ENCODE measurements around the gene RTP5. TPM values are rescaled to one million over a fixed set of nuclear protein-coding genes. Genes with fewer than 3 reads are reported as not detected.
"Not testable (repeated sequence)": the region's sequence is repeated elsewhere in the genome, so short reads cannot be mapped to it uniquely, and the experiment has no call there.

Gene RTP5
- total RNA-seq, 4 donors from 2014 or later, result 0.96 TPM; not detected in 3

DNA sequence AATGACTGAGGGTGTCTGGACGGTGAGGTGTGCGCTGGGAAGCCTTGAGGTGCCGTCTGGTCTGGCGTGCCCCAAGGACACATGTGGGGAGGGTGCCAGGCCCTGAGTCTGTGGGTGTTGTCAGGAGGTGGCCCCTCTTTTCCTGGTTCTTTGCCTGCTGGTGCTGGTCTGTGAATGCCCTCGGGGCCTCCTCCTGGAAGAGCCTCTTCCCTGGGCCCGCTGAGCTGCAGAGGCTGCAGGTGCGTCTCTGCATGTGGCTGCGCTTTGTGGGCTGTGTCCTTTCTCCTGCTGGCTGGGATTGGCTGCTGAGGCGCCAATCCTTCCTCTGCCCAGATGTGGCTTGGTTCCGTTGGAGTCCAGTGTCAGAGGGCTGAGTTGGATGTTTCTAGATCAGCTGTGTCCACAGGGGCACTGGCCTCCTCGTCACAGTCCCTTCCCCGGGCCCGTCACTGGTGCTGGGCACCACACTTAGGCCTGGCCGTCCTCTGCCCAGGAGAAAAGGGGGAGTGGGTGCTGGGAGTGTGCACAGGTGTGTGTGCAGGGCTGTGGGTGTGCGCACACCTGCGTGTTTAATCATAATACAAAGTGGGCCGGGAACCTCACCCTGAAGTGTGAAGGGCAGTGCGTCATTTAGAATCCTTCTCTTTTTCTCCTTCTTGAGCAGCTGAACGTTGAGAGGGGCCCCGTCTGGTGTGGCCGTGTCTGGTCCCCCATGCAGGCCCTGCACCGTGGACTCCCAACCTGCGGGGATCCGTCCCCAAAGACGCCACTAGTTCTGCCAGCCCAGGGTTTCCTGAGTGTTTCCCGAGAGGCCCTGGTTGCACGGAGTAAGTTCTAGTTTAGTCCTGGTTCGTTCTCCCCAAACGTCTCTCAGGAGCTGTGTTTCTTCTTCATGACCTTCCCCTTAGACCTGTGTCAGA, 35.5 kb downstream of the RTP5 start:
- no peak for TF ChIP-seq CTCF (IDR thresholded peaks at IDR 0.05)
- no peak for DNase-seq (ENCODE audit: low spot score)
- no peak for ATAC-seq (ENCODE audit: low FRiP score)

DNA sequence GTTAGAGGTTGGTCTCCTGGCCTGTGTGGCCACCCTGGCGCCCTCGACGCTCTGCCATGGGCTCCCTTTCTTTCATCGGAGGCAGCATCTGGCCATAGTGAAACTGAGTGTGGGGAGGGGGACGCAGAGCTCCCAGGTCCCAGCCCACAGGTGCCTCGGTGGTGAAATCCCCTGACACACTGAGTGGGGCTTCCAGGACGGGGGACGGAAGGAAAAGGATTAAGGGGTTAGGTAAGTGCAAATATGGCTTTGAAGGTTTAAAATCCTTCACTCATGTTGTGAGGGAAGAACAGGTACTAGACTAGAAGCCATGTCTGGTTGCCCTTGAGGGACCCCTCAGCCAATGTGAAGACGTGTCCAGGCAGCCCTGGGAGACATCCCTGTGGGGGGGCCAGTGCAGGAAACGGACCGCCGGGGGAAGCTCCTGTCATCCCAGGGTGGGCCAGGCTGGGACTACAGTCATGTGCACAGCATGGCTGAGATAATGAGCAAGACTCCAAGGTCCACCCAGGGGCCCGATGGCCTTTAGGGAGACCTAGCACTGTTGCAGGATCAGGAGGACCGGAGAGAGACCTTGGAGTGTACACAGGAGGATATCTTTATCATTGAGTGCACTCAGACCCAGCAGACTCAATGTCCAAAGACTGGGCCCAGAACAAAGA, 36.3 kb downstream of the RTP5 start:
- DNase-seq (ENCODE audit: low spot score), result no peak
- no peak for TF ChIP-seq CTCF (IDR thresholded peaks at IDR 0.05)

GRCh38 chr2:241906378-241906770, 36.8 kb downstream of the RTP5 start:
- not testable (repeated sequence) for ATAC-seq (ENCODE audit: low FRiP score); DNase-seq (ENCODE audit: low spot score)

More for the DNA sequence above, 36.3 kb downstream of the RTP5 start:
- no peak for ATAC-seq (ENCODE audit: low FRiP score)

- TF ChIP-seq CTCF (IDR thresholded peaks at IDR 0.05), result no peak
- DNase-seq (ENCODE audit: low spot score) (no peak), ATAC-seq (ENCODE audit: low FRiP score) (no peak)
Measured at GRCh38 chr2:241906826-241907570, 37.5 kb downstream of the RTP5 start.

DNA sequence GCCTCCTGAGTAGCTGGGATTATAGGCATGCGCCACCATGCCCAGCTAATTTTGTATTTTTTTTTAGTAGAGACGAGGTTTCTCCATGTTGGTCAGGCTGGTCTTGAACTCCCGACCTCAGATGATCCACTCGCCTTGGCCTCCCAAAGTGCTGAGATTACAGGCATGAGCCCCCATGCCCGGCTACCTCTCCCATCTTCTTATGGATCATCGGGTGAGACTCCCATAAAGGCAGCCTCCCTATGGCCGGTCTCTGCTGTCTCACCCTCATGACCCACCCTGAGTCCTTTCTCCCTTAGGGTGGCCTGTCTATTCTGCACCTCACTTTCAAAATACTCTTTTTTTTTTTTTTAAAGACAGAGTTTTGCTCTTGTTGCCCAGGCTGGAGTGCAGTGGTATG, 38.3 kb downstream of the RTP5 start:
- not testable (repeated sequence) for ATAC-seq (ENCODE audit: low FRiP score); DNase-seq (ENCODE audit: low spot score)

DNA sequence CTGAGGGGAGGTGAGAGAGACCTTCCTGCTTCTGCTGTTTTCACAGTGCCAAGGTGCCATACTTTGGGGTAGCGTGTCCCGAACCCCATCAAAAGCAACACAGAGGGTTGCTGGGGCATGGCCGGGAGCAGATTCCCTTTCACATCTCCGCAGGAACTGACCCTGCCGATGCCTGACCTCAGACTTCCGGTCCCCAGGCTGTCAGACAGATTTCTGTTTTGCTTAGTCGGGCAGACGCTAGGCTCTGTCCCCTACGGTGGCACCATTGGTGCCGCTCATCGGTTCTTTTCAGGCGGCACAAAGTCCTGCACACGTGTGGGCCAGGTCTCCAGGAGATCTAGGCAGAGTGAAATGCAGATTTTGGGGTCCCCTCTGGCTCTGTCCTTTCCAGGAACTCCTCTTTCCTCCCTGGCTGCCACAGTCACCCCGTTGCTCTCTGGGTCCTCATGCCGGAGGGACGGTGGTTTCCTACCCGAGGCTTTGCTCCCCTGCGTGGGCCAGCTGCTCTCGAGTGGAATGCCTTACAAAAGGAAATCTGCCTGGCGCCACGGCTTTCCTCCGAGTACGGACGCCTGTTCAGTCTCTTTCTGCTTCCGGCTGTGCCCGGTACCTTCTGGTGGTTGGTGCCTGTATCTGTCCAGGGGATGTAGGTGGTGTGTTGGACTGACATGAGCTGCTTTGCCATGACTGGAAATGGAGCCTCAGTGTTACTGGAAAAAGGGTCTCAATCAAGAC, 39.3 kb downstream of the RTP5 start:
- ATAC-seq (ENCODE audit: low FRiP score), result no peak
- no peak for DNase-seq (ENCODE audit: low spot score)
- no peak for TF ChIP-seq CTCF (IDR thresholded peaks at IDR 0.05)

DNA sequence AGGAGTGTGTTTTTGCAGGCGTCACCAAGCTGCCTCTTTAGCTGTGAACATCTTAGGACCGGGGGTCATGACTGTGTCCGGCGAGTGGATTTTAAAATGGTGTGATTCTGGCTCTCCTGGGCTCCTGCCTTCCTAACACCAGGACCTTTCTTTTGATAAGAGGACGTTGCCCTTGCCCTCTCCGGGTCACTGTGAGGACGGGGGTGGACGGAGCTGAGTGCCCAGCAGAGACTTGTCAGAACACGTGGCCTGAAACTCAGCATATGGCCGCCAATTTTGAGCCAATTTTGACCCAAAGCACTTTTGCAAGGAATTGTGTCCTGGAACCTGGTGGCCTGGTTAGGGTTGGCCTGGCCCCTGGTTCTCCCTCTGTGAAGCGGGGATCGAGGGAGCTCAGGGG, 40.2 kb downstream of the RTP5 start:
- no peak for TF ChIP-seq CTCF (IDR thresholded peaks at IDR 0.05)
- no peak for DNase-seq (ENCODE audit: low spot score)
- no peak for ATAC-seq (ENCODE audit: low FRiP score)

Measured in omental fat pad (tissue), 4 donors.